Mononuclear cell (primary cell): ENCODE results near the gene EPB41L2. TPM values are rescaled to one million over a fixed set of nuclear protein-coding genes. Genes with fewer than 3 reads are reported as not detected.

Source experiments
- H3K27me3 ChIP-seq: 2 replicates; pipeline ENCODE4 v1.6.0; 2011; ENCODE audit warnings: low read length, control low read depth; ENCODE audit not compliant: insufficient read depth
- H3K4me1 ChIP-seq: 2 replicates; pipeline ENCODE4 v1.5.1; 2011; ENCODE audit warnings: mild to moderate bottlenecking, low read length, control low read depth; ENCODE audit not compliant: insufficient read depth
- H3K4me3 ChIP-seq: 2 replicates; pipeline ENCODE4 v1.5.1; 2011; ENCODE audit warnings: mild to moderate bottlenecking, low read length, moderate library complexity
- H3K9me3 ChIP-seq: 2 replicates; pipeline ENCODE4 v1.5.1; 2011; ENCODE audit warnings: low read depth, mild to moderate bottlenecking, control low read depth, low read length
- total RNA-seq: library from RNA; depleted of rRNA; stranded (reverse); fragments of >200 nt; gene quantifications from one replicate; pipeline ENCODE4 v1.2.3, GENCODE V29; 2012

Gene EPB41L2
- total RNA-seq, 1 donor = 11.2 TPM

GRCh38 chr6:130896249-130896648, 166.8 kb downstream of the EPB41L2 start:
- peaks cover 7% of the 10 kb centered on the region for H3K4me1 ChIP-seq
- no peaks in the 10 kb centered on the region for H3K27me3 ChIP-seq
- H3K9me3 ChIP-seq = no peaks in the 10 kb centered on the region
- H3K4me3 ChIP-seq = no peak overlapping the region

GRCh38 chr6:130895516-130895915, 167.5 kb downstream of the EPB41L2 start:
- peaks cover 7% of the 10 kb centered on the region for H3K4me1 ChIP-seq
- H3K27me3 ChIP-seq = no peaks in the 10 kb centered on the region
- H3K4me3 ChIP-seq = no peak overlapping the region
- H3K9me3 ChIP-seq = no peaks in the 10 kb centered on the region

DNA sequence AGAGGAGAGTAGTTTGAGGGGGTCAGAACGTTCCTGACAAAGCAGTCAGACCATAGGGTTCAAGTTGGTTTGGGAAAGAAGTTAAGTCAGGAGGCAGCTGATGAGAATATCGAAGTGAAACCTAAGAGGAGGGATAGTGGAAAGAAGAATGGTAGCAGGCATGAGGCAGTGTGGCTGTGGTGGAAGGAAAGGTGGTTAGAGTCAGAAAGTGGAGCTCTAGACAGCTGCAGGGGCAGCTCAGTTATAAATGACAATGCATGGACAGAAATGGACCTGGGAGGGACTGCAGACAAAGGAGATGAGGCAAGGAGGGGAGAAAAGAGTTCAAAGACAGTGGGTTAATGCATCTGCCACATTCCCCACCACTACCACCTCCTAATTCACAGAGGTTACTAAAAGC, 169.3 kb downstream of the EPB41L2 start:
- H3K27me3 ChIP-seq = no peaks in the 10 kb centered on the region
- no peak overlapping the region for H3K4me3 ChIP-seq
- H3K4me1 ChIP-seq = peaks cover 7% of the 10 kb centered on the region
- no peaks in the 10 kb centered on the region for H3K9me3 ChIP-seq

GRCh38 chr6:130893277-130893676, 169.8 kb downstream of the EPB41L2 start:
- Histone ChIP-seq H3K9me3 (no peaks in the 10 kb centered on the region), H3K4me3 (no peak overlapping the region), H3K27me3 (no peaks in the 10 kb centered on the region), H3K4me1 (peaks cover 7% of the 10 kb centered on the region)

GRCh38 chr6:130890521-130890971, 172.5 kb downstream of the EPB41L2 start:
- Histone ChIP-seq H3K4me3 (no peak overlapping the region), H3K9me3 (no peaks in the 10 kb centered on the region), H3K27me3 (no peaks in the 10 kb centered on the region), H3K4me1 (peaks cover 7% of the 10 kb centered on the region)

DNA sequence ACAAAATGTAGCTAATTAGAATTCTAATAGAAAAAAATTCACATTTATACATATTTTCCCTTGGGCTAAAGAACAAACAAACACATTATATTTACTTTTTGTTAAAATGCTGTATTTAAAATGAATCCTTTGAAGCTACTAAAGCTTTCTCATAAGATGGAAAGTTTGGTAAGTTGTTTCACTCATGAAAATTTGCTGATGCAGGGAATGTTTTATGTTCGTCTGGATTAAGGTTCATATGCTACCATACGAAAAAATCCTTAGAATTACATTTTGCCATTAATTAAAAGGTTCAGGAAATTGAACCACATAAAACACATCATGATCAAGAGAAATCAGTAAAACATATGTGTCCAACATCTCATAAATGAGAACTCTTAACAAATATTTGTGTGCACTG, 173.6 kb downstream of the EPB41L2 start:
- Histone ChIP-seq H3K4me1 (peaks cover 7% of the 10 kb centered on the region), H3K9me3 (no peaks in the 10 kb centered on the region), H3K27me3 (no peaks in the 10 kb centered on the region), H3K4me3 (no peak overlapping the region)

DNA sequence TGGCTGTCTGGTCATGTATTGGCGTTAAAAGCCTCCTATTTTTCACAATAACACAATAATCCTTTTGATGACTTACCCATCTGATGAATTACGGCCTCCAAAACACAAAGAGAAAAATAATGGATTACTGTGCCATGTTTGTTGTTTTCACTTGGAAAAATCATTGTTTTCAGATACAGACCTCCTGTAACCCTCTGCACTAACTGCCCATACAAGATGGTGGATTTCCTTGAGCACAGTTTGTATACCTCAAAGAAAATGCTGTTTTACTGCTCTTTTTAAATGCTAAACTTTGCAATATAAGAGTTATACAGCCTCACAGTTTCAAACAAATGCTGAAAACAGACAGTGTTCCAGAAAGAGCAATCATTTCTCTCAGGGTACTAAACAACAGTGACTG, 174.8 kb downstream of the EPB41L2 start:
- no peaks in the 10 kb centered on the region for H3K27me3 ChIP-seq
- H3K4me3 ChIP-seq = no peak overlapping the region
- peaks cover 1% of the 10 kb centered on the region for H3K4me1 ChIP-seq
- H3K9me3 ChIP-seq = no peaks in the 10 kb centered on the region

- no peak overlapping the region for H3K4me3 ChIP-seq
- no peaks in the 10 kb centered on the region for H3K27me3 ChIP-seq
- H3K9me3 ChIP-seq = no peaks in the 10 kb centered on the region
- no peaks in the 10 kb centered on the region for H3K4me1 ChIP-seq
These were observed 176.1 kb downstream of the EPB41L2 start for GRCh38 chr6:130886966-130887365.

DNA sequence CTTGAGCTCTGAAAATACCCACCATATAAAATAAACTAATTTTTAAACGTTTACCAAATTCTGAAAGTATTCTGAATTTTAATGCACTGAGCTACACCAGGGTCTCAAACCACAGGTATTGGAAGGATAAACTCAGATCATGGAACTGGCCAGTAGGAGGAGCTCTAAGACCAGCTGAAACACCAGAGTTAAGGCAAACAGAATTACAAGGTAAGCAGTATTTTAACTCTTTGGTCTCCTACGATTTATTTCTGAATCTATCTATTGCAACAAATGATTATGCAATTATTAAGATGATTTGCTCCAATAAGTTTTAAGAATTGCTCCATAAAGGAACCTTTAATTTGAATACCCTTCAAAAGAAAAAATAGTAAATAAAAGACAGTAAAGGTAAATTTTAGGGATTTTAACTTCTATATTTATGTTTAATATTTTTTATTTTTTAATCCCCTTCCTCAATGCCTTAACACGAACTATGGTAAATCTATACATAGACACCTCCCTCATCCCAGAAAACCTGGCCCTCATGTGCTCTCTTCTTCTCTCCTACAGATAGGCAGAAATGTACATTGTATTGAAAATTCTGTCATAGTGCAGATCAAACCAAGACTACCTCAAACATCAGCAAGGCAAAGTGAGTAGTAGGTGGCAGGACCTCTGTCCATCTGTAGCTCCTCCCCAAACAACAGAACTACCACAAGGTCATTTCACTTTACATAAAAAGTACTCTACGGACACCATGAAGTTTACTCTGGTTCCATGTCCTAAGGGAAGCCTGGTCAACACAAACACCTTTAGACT, 177.5 kb downstream of the EPB41L2 start:
- Histone ChIP-seq H3K27me3 (no peaks in the 10 kb centered on the region), H3K4me1 (no peaks in the 10 kb centered on the region), H3K9me3 (no peaks in the 10 kb centered on the region), H3K4me3 (no peak overlapping the region)

- H3K9me3 ChIP-seq = no peaks in the 10 kb centered on the region
- no peaks in the 10 kb centered on the region for H3K4me1 ChIP-seq
- H3K4me3 ChIP-seq = no peak overlapping the region
- H3K27me3 ChIP-seq = no peaks in the 10 kb centered on the region
These were observed 180.7 kb downstream of the EPB41L2 start for GRCh38 chr6:130882370-130882769.

DNA sequence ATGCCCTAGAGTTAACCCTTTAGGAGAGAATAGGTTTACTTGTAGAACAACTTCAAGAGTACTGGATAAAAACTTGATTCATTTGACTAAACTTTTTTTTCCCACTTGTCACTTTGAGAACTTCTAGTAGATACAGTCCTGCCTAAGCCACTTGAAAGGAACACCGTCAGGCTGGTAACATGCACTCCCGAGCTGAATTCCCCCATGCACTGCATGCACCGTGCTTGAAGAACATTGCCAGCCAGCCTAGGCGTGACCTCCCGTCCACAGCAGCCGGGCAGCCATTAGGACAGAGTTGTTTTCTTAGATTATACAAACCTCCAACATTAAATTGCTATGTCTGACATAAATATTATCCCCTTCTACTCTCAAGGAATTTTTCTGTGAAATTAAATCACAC, 183.2 kb downstream of the EPB41L2 start:
- no peaks in the 10 kb centered on the region for H3K9me3 ChIP-seq
- no peaks in the 10 kb centered on the region for H3K4me1 ChIP-seq
- no peaks in the 10 kb centered on the region for H3K27me3 ChIP-seq
- H3K4me3 ChIP-seq = no peak overlapping the region

DNA sequence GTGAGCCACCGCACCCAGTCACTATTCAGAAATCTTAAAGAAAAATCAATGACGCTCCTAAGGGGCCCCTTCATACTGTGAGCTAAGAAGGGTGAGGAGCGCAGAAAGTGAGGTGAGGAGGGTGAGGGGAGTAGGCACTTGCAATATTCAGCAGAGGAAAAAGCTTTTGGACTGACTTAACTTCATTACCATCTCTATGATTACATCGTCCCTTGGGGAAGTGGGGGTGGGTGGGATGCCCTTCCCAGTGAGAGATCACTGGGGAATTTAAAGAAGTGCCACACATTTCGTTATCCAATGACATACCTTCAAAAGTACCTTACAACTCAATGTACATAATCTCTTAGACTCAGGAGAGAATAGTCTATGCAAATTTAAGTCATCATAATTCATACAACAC, 189.3 kb downstream of the EPB41L2 start:
- Histone ChIP-seq H3K27me3 (no peaks in the 10 kb centered on the region), H3K9me3 (no peaks in the 10 kb centered on the region), H3K4me3 (no peak overlapping the region), H3K4me1 (no peaks in the 10 kb centered on the region)

- no peaks in the 10 kb centered on the region for H3K27me3 ChIP-seq
- H3K4me1 ChIP-seq = no peaks in the 10 kb centered on the region
- H3K4me3 ChIP-seq = no peak overlapping the region
- H3K9me3 ChIP-seq = no peaks in the 10 kb centered on the region
These were observed 190.6 kb downstream of the EPB41L2 start for GRCh38 chr6:130872250-130873095.

GRCh38 chr6:130870179-130870880, 192.7 kb downstream of the EPB41L2 start:
- Histone ChIP-seq H3K9me3 (no peaks in the 10 kb centered on the region), H3K4me3 (no peak overlapping the region), H3K4me1 (no peaks in the 10 kb centered on the region), H3K27me3 (no peaks in the 10 kb centered on the region)

- H3K27me3 ChIP-seq = no peaks in the 10 kb centered on the region
- no peaks in the 10 kb centered on the region for H3K9me3 ChIP-seq
- H3K4me1 ChIP-seq = no peaks in the 10 kb centered on the region
These were observed 193.4 kb downstream of the EPB41L2 start for GRCh38 chr6:130869681-130870080.

More at GRCh38 chr6:130869681-130870080, 193.4 kb downstream of the EPB41L2 start:
- H3K4me3 ChIP-seq = no peak overlapping the region
